Astrocyte of the spinal cord (primary cell): ENCODE data around the gene MYADML2.
"Not testable (repeated sequence)": the region's sequence is repeated elsewhere in the genome, so short reads cannot be mapped to it uniquely, and the experiment has no call there.

Experiments
- DNase-seq: peaks from one replicate; pipeline ENCODE4 v3.0.0; 2011; ENCODE audit warnings: low read depth, low spot score
- H3K4me3 ChIP-seq: 2 replicates; pipeline ENCODE4 v1.5.1; 2011; ENCODE audit warnings: low read depth, mild to moderate bottlenecking, low read length, moderate library complexity
- CTCF ChIP-seq: IDR thresholded peaks from 2 replicates; pipeline ENCODE4 v1.5.1; 2012; ENCODE audit warnings: low read depth, mild to moderate bottlenecking, low read length, inconsistent platforms
- in situ Hi-C: cut with HindIII; loops from 2 replicates; pipeline ENCODE4 v1.10.0; 2017; ENCODE audit warnings: low sequenced_read_pairs

MYADML2 gene

GRCh38 chr17:81957691-81958432 lies 10.8 kb upstream of the MYADML2 start:
- no peak overlapping the region for H3K4me3 ChIP-seq
- TF ChIP-seq CTCF, result no peak
- in situ Hi-C loops, result no loop called here
- DNase-seq, result no peak

- DNase-seq, result no peak
- H3K4me3 ChIP-seq, result no peak overlapping the region
- in situ Hi-C loops, result no loop called here
- no peak for TF ChIP-seq CTCF
These were observed 9.9 kb upstream of the MYADML2 start for GRCh38 chr17:81956607-81957589.

GRCh38 chr17:81955756-81956544 lies 8.9 kb upstream of the MYADML2 start:
- no peak for DNase-seq
- in situ Hi-C loops, result no loop called here
- no peak for TF ChIP-seq CTCF
- no peak overlapping the region for H3K4me3 ChIP-seq

- in situ Hi-C loops, result no loop called here
- no peak overlapping the region for H3K4me3 ChIP-seq
- no peak for DNase-seq
- no peak for TF ChIP-seq CTCF
These were observed 8.1 kb upstream of the MYADML2 start for GRCh38 chr17:81955058-81955681.

GRCh38 chr17:81954131-81955057 lies 7.4 kb upstream of the MYADML2 start:
- DNase-seq, result no peak
- in situ Hi-C loops, result no loop called here
- no peak overlapping the region for H3K4me3 ChIP-seq
- TF ChIP-seq CTCF, result no peak

- DNase-seq, H3K4me3 ChIP-seq, in situ Hi-C loops: not testable (repeated sequence)
These were observed 6.4 kb upstream of the MYADML2 start for GRCh38 chr17:81953443-81953842.
